Stimulated activated naive CD8-positive, alpha-beta T cell treated with anti-CD3 and anti-CD28 coated beads, Interleukin-15, Interleukin-2, amounts not matched to agents 100 ng/mL and 50 ng/mL, for 24 hours (primary cell): ENCODE measurements around the gene FAM200C.
A peak's percentile ranks its signal among the peaks of the same experiment; 100 is the strongest.
"Not testable (repeated sequence)": the region's sequence is repeated elsewhere in the genome, so short reads cannot be mapped to it uniquely, and the experiment has no call there.

Source experiments
- H3K27ac Mint-ChIP-seq: one replicate; pipeline ENCODE4 v1.8.0; 2021; ENCODE audit warnings: mild to moderate bottlenecking, mixed read lengths
- H3K27me3 Mint-ChIP-seq: one replicate; pipeline ENCODE4 v1.8.0; 2021; ENCODE audit warnings: mixed read lengths
- H3K36me3 Mint-ChIP-seq: one replicate; pipeline ENCODE4 v1.8.0; 2021; ENCODE audit warnings: low read depth, mixed read lengths
- H3K4me1 Mint-ChIP-seq: one replicate; pipeline ENCODE4 v1.8.0; 2021; ENCODE audit warnings: low read depth, mixed read lengths
- H3K4me3 Mint-ChIP-seq: one replicate; pipeline ENCODE4 v1.8.0; 2021; ENCODE audit warnings: mild to moderate bottlenecking, mixed read lengths
- H3K9me3 Mint-ChIP-seq: one replicate; pipeline ENCODE4 v1.8.0; 2021; ENCODE audit warnings: mixed read lengths

FAM200C gene

GRCh38 chr5:160399402-160400353 lies at the start of gene FAM200C:
FAM200C (minus strand) TSS chr5:160400054; CDS start chr5:160395490, 4,564 bp downstream.
- peaks cover 18% of the 10 kb centered on the region for H3K36me3 Mint-ChIP-seq
- H3K9me3 Mint-ChIP-seq: no peaks in the 10 kb centered on the region
- H3K4me1 Mint-ChIP-seq: peaks cover 15% of the 10 kb centered on the region
- no peaks in the 10 kb centered on the region for H3K27me3 Mint-ChIP-seq
- peak within 1 kb of the TSS; percentile 90 for H3K4me3 Mint-ChIP-seq
- peak within 1 kb of the TSS; percentile 87 for H3K27ac Mint-ChIP-seq

DNA sequence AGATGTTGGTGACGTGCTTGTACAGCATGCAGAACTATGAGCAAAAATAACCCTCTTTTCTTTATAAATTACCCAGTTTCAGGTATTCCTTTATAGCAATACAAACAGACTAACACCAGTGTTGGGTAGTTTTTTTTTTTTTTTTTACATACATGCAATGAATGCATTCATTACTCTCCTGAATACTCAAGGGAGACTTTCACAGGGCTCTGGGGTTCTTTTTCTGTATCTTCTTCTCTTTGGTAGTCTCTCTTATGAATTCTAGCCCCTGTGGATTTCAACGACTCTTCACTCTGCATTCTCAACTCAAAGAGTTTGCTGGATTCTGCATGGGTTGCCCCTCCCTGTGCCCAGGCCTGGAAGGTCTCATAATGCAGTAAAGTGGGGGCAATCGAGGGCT lies 49.6 kb upstream of the FAM200C start:
- Mint-ChIP-seq H3K27ac (no peak overlapping the region), H3K36me3 (no peaks in the 10 kb centered on the region), H3K4me1 (peaks cover 29% of the 10 kb centered on the region), H3K27me3 (no peaks in the 10 kb centered on the region), H3K4me3 (no peak overlapping the region), H3K9me3 (no peaks in the 10 kb centered on the region)

- H3K4me1 Mint-ChIP-seq: peaks cover 32% of the 10 kb centered on the region
- H3K4me3 Mint-ChIP-seq: no peak overlapping the region
- no peaks in the 10 kb centered on the region for H3K36me3 Mint-ChIP-seq
- no peaks in the 10 kb centered on the region for H3K27me3 Mint-ChIP-seq
- no peaks in the 10 kb centered on the region for H3K9me3 Mint-ChIP-seq
- no peak overlapping the region for H3K27ac Mint-ChIP-seq
These were observed 49.0 kb upstream of the FAM200C start for GRCh38 chr5:160448886-160449285.

GRCh38 chr5:160445751-160446150 lies 45.9 kb upstream of the FAM200C start:
- Mint-ChIP-seq H3K27ac (no peak overlapping the region), H3K4me1 (peaks cover 52% of the 10 kb centered on the region), H3K4me3 (no peak overlapping the region), H3K27me3 (no peaks in the 10 kb centered on the region), H3K36me3 (no peaks in the 10 kb centered on the region), H3K9me3 (no peaks in the 10 kb centered on the region)

- H3K4me1 Mint-ChIP-seq: peaks cover 53% of the 10 kb centered on the region
- no peak overlapping the region for H3K4me3 Mint-ChIP-seq
- H3K36me3 Mint-ChIP-seq: no peaks in the 10 kb centered on the region
- no peak overlapping the region for H3K27ac Mint-ChIP-seq
- no peaks in the 10 kb centered on the region for H3K27me3 Mint-ChIP-seq
- H3K9me3 Mint-ChIP-seq: no peaks in the 10 kb centered on the region
These were observed 45.3 kb upstream of the FAM200C start for GRCh38 chr5:160445132-160445531.

GRCh38 chr5:160444407-160444806 lies 44.6 kb upstream of the FAM200C start:
- Mint-ChIP-seq H3K27ac (no peak overlapping the region), H3K36me3 (no peaks in the 10 kb centered on the region), H3K4me3 (no peak overlapping the region), H3K4me1 (peaks cover 57% of the 10 kb centered on the region), H3K9me3 (no peaks in the 10 kb centered on the region), H3K27me3 (no peaks in the 10 kb centered on the region)

- H3K4me3 Mint-ChIP-seq: no peak overlapping the region
- no peak overlapping the region for H3K27ac Mint-ChIP-seq
- H3K36me3 Mint-ChIP-seq: no peaks in the 10 kb centered on the region
- H3K9me3 Mint-ChIP-seq: no peaks in the 10 kb centered on the region
- no peaks in the 10 kb centered on the region for H3K27me3 Mint-ChIP-seq
- H3K4me1 Mint-ChIP-seq: peaks cover 69% of the 10 kb centered on the region
These were observed 43.1 kb upstream of the FAM200C start for GRCh38 chr5:160442824-160443431.

DNA sequence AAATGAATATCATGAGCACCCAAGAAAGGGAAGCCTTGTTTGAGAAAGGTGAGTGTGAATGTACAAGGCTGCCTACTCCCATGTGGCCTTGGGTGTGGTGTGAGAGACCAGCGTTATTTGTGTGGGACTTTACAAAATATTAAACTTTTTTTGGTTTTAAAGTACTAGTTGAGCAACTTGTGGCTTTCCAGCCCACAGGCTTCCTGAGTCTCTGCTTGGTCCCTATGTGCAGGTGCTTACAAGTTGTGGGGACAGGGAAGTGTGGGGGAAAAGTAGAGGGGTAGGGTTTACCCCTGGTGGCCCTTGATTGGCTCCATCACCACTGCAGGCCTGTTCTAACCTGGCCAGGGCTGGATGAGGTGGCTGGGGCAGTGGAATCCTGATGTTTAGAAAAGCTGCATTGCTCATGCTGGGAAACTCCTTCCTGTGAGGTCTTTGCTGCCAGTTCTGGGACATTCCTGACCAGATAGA lies 41.5 kb upstream of the FAM200C start:
- Mint-ChIP-seq H3K36me3 (no peaks in the 10 kb centered on the region), H3K4me3 (no peak overlapping the region), H3K9me3 (no peaks in the 10 kb centered on the region), H3K27me3 (no peaks in the 10 kb centered on the region), H3K4me1 (peaks cover 79% of the 10 kb centered on the region), H3K27ac (peak overlapping the region; percentile 46)

GRCh38 chr5:160439205-160439600 lies 39.3 kb upstream of the FAM200C start:
- Mint-ChIP-seq H3K27me3 (peaks cover 5% of the 10 kb centered on the region), H3K27ac (peak overlapping the region; percentile 98), H3K9me3 (no peaks in the 10 kb centered on the region), H3K36me3 (no peaks in the 10 kb centered on the region), H3K4me3 (peak overlapping the region; percentile 87), H3K4me1 (peaks cover 79% of the 10 kb centered on the region)

- Mint-ChIP-seq H3K4me3 (peak overlapping the region; percentile 87), H3K9me3 (no peaks in the 10 kb centered on the region), H3K36me3 (no peaks in the 10 kb centered on the region), H3K27me3 (peaks cover 5% of the 10 kb centered on the region), H3K4me1 (peaks cover 80% of the 10 kb centered on the region), H3K27ac (peak overlapping the region; percentile 98)
These were observed 38.7 kb upstream of the FAM200C start for GRCh38 chr5:160438316-160439204.

GRCh38 chr5:160437271-160437670 lies 37.4 kb upstream of the FAM200C start:
- peak overlapping the region; percentile 72 for H3K27ac Mint-ChIP-seq
- H3K27me3 Mint-ChIP-seq: peaks cover 5% of the 10 kb centered on the region
- no peaks in the 10 kb centered on the region for H3K36me3 Mint-ChIP-seq
- H3K4me1 Mint-ChIP-seq: peaks cover 70% of the 10 kb centered on the region
- H3K9me3 Mint-ChIP-seq: no peaks in the 10 kb centered on the region
- H3K4me3 Mint-ChIP-seq: peak overlapping the region; percentile 38

GRCh38 chr5:160436661-160437060 lies 36.8 kb upstream of the FAM200C start:
- peaks cover 65% of the 10 kb centered on the region for H3K4me1 Mint-ChIP-seq
- not testable (repeated sequence) for H3K4me3 Mint-ChIP-seq, H3K36me3 Mint-ChIP-seq, H3K9me3 Mint-ChIP-seq, H3K27me3 Mint-ChIP-seq
- H3K27ac Mint-ChIP-seq: peak overlapping the region; percentile 72

GRCh38 chr5:160436017-160436416 lies 36.2 kb upstream of the FAM200C start:
- Mint-ChIP-seq H3K4me3 (no peak overlapping the region), H3K4me1 (peaks cover 59% of the 10 kb centered on the region), H3K9me3 (no peaks in the 10 kb centered on the region), H3K36me3 (no peaks in the 10 kb centered on the region), H3K27ac (peak overlapping the region; percentile 31), H3K27me3 (peaks cover 5% of the 10 kb centered on the region)

DNA sequence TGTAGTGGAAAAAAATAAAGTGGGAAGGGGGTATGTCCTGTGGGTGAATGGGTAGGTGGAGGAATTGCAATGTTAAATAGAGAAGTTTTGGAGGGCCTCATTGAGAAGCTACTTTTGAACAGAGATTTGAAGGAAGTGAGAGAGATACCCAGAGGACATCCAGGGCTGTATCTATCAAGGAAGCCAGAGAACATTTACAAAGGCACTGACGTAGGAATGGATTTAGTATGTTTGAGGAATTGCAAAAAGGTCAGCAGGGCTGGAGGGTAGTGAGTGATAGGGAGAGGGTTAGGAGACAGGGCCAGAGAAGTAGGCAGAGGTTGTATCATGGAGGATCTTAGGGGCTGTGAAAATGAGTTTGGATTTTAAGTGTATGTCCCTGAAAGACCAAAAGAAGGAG lies 35.7 kb upstream of the FAM200C start:
- peaks cover 54% of the 10 kb centered on the region for H3K4me1 Mint-ChIP-seq
- H3K27ac Mint-ChIP-seq: peak overlapping the region; percentile 31
- no peaks in the 10 kb centered on the region for H3K36me3 Mint-ChIP-seq
- H3K27me3 Mint-ChIP-seq: peaks cover 5% of the 10 kb centered on the region
- H3K9me3 Mint-ChIP-seq: no peaks in the 10 kb centered on the region
- no peak overlapping the region for H3K4me3 Mint-ChIP-seq
